GM12891 (cell line): ENCODE data around the gene LETMD1.

Experiments
- POLR2A ChIP-seq: IDR thresholded peaks from 2 replicates; pipeline ENCODE4 v1.6.1; 2011; ENCODE audit warnings: low read depth, low read length, control low read depth
- POLR2AphosphoS5 ChIP-seq: IDR thresholded peaks from 2 replicates; pipeline ENCODE4 v1.6.1; 2011; ENCODE audit warnings: low read depth, low read length, control low read depth
- POU2F2 ChIP-seq: IDR thresholded peaks from 2 replicates; pipeline ENCODE4 v1.6.1; 2011; ENCODE audit warnings: low read depth, mild to moderate bottlenecking, control low read depth, low read length, moderate library complexity
- SPI1 ChIP-seq: IDR thresholded peaks from 2 replicates; pipeline ENCODE4 v1.6.1; 2011; ENCODE audit warnings: low read depth, low read length, control low read depth
- TAF1 ChIP-seq: IDR thresholded peaks from 2 replicates; pipeline ENCODE4 v1.6.1; 2011; ENCODE audit warnings: low read depth, low read length, control low read depth

- TF ChIP-seq POLR2A: no peak
- no peak for TF ChIP-seq POLR2AphosphoS5
- no peak for TF ChIP-seq SPI1
- TF ChIP-seq TAF1: no peak
- TF ChIP-seq POU2F2: no peak
Measured at GRCh38 chr12:51017452-51017851, 30.7 kb upstream of the LETMD1 start.
